ENCODE results near the gene MYO3A. TPM values are rescaled to one million over a fixed set of nuclear protein-coding genes. Genes with fewer than 3 reads are reported as not detected.

MYO3A gene
- total RNA-seq, 1 experiment from 2014 or later = not detected

- TF ChIP-seq POLR2AphosphoS5 (IDR thresholded peaks at IDR 0.05; ENCODE audit: low read depth, low read length) (no peak), CTCF (IDR thresholded peaks at IDR 0.05) (no peak), SIN3A (IDR thresholded peaks at IDR 0.05; ENCODE audit: borderline replicate concordance, insufficient read depth, low read depth, low read length) (no peak), TCF7L2 (IDR thresholded peaks at IDR 0.05; ENCODE audit: low read depth, low read length) (no peak)
- TF ChIP-seq, protein P1, sequence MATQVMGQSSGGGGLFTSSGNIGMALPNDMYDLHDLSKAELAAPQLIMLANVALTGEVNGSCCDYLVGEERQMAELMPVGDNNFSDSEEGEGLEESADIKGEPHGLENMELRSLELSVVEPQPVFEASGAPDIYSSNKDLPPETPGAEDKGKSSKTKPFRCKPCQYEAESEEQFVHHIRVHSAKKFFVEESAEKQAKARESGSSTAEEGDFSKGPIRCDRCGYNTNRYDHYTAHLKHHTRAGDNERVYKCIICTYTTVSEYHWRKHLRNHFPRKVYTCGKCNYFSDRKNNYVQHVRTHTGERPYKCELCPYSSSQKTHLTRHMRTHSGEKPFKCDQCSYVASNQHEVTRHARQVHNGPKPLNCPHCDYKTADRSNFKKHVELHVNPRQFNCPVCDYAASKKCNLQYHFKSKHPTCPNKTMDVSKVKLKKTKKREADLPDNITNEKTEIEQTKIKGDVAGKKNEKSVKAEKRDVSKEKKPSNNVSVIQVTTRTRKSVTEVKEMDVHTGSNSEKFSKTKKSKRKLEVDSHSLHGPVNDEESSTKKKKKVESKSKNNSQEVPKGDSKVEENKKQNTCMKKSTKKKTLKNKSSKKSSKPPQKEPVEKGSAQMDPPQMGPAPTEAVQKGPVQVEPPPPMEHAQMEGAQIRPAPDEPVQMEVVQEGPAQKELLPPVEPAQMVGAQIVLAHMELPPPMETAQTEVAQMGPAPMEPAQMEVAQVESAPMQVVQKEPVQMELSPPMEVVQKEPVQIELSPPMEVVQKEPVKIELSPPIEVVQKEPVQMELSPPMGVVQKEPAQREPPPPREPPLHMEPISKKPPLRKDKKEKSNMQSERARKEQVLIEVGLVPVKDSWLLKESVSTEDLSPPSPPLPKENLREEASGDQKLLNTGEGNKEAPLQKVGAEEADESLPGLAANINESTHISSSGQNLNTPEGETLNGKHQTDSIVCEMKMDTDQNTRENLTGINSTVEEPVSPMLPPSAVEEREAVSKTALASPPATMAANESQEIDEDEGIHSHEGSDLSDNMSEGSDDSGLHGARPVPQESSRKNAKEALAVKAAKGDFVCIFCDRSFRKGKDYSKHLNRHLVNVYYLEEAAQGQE (IDR thresholded peaks at IDR 0.05; ENCODE audit: insufficient read depth in 1 of 2, low read depth in 2 of 2, low read length in 1 of 2) = no peak
- POLR2A ChIA-PET = no interaction called here
- ATAC-seq (no peak), DNase-seq (ENCODE audit: low read depth, low spot score) (no peak)
- Histone ChIP-seq H3K27ac (ENCODE audit: low read length) (no peak overlapping the region), H3K36me3 (ENCODE audit: control insufficient read depth, insufficient read depth, low read length) (no peaks in the 10 kb centered on the region), H3K27me3 (ENCODE audit: control insufficient read depth, insufficient read depth, low read length) (no peaks in the 10 kb centered on the region), H3K4me3 (ENCODE audit: low read depth in 2 of 2, low read length in 2 of 2) (no peak overlapping the region), H3K9me3 (ENCODE audit: control insufficient read depth, insufficient read depth, low read depth, low read length) (no peaks in the 10 kb centered on the region), H3K4me1 (ENCODE audit: control insufficient read depth, insufficient read depth, low read length) (no peaks in the 10 kb centered on the region)
- CTCF ChIA-PET = no interaction called here
- in situ Hi-C loops (cut with HindIII; ENCODE audit: low pct_unique_long_range_greater_than_20kb, low sequenced_read_pairs) = no loop called here
- no TSS peak for BruUV-seq (replicated peaks)
- intact Hi-C loops (cut with micrococcal nuclease; ENCODE audit: unreplicated experiment) = no loop called here
Observed at GRCh38 chr10:25890995-25891394, 43.0 kb upstream of the MYO3A start.

GRCh38 chr10:25895856-25896255 lies 38.2 kb upstream of the MYO3A start:
- Histone ChIP-seq H3K9me3 (ENCODE audit: control insufficient read depth, insufficient read depth, low read depth, low read length) (no peaks in the 10 kb centered on the region), H3K27me3 (ENCODE audit: control insufficient read depth, insufficient read depth, low read length) (no peaks in the 10 kb centered on the region), H3K36me3 (ENCODE audit: control insufficient read depth, insufficient read depth, low read length) (no peaks in the 10 kb centered on the region), H3K27ac (ENCODE audit: low read length) (no peak overlapping the region), H3K4me1 (ENCODE audit: control insufficient read depth, insufficient read depth, low read length) (no peaks in the 10 kb centered on the region), H3K4me3 (ENCODE audit: low read depth in 2 of 2, low read length in 2 of 2) (no peak overlapping the region)
- ATAC-seq (no peak), DNase-seq (ENCODE audit: low read depth, low spot score) (no peak)
- ChIA-PET POLR2A (no interaction called here), CTCF (no interaction called here)
- TF ChIP-seq, protein P1 (IDR thresholded peaks at IDR 0.05; ENCODE audit: insufficient read depth in 1 of 2, low read depth in 2 of 2, low read length in 1 of 2) = no peak
- TF ChIP-seq POLR2AphosphoS5 (IDR thresholded peaks at IDR 0.05; ENCODE audit: low read depth, low read length) (no peak), SIN3A (IDR thresholded peaks at IDR 0.05; ENCODE audit: borderline replicate concordance, insufficient read depth, low read depth, low read length) (no peak), TCF7L2 (IDR thresholded peaks at IDR 0.05; ENCODE audit: low read depth, low read length) (no peak)
- BruUV-seq (replicated peaks) = no TSS peak
- intact Hi-C loops (cut with micrococcal nuclease; ENCODE audit: unreplicated experiment) = no loop called here
- in situ Hi-C loops (cut with HindIII; ENCODE audit: low pct_unique_long_range_greater_than_20kb, low sequenced_read_pairs) = no loop called here
